Activated CD4-positive, alpha-beta T cell treated with anti-CD3 and anti-CD28 coated beads for 24 hours (primary cell): ENCODE results near the gene INAVA.

ENCODE experiments used
- DNase-seq, 2 donors: peaks; one replicate each; pipeline ENCODE4 v3.0.0-alpha.2; 2020; ENCODE audit warnings: low read depth in 2 of 2

The INAVA gene

DNA sequence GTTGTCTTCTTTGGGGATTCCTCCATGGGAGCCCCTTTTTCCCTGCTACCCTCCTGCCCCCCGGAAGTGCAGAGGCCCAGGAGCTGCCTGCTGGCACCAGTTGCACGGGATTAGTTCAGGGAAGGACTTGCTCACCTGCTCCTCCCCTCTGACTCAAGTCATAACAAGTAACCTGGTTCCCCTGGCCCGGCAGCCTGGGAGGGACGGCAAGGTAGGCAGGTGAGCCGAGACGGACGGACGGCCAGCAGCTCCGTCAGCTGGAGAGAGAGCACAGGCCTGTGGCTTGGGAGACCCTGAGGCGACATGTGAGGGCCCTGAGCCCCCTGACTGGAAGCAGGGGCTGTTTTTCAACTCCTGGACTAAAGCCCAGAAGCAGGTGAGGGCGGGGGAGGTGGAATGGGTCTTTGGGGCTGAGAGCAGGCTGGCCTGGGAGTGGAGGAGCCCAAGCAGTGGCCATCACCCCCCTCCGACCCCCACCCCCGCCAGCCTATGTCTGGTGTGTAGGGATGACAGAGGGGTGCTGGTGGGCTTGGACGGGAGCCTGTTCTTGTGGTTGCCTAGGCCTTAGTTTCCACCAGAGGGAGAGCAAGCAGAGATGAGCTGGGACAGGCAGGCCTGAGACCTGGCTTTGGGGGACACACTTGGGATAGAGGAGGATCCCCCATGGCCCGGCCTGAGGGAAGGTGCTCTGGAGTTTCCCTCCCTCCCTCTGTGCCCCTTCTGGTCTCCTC lies at the start of gene INAVA:
Gene INAVA (plus strand): TSS at position 189 of the 731 bp plus-strand sequence. CDS start 3,501 bp downstream, outside the sequence.
- no peak for DNase-seq

DNA sequence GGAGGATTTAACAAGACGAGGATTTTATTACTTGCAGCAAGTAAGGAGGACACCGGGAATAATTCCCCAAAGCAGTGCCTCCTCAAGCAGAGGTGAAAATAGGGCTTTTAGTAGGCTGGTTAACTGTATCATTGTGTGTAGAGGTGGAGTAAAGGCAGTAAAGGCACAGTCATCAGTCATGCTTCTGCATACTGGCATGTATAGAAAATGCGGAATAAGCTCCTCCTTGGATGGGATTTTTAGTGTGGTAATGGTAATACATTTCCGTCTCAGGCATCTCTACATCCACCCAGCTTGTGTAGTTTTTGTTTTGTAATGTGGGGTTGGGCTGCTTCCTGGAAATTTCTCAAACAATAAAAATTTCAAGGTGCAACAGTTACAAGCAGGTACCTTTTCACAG lies 49.3 kb upstream of the INAVA start:
- DNase-seq = no peak

DNA sequence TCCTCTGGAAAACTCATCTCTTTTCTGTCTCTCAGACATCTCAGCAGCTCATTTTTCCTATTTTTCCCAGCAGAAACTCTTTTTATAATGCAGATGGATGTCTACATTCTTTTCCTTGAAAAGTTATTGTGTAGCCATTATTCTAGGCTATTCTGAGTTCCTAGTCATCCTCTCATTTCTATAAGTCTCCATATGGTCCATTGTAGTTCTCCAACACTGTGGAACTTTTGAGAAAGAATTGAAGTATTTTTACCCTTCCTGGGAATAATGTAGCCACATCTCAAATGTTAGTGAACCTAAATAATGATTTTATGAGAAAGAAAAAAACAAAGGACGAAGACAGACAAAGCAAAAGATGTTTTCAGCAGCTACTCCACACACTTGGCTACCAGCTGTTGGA lies 48.3 kb upstream of the INAVA start:
- DNase-seq = no peak

DNA sequence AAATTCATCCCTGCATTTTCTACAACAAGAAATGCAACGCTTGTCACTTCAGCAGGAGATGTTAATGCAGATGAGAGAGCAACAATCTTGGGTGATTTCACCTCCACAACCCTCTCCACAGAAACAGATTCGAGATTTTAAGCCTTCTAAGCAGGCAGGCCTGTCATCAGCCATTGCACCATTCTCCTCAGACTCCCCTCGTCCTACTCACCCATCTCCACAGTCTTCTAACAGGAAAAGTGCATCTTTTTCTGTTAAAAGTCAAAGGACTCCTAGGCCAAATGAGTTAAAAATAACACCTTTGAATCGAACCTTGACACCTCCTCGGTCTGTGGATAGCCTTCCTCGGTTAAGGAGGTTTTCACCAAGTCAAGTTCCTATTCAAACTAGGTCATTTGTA lies 45.3 kb upstream of the INAVA start:
- DNase-seq = no peak

DNA sequence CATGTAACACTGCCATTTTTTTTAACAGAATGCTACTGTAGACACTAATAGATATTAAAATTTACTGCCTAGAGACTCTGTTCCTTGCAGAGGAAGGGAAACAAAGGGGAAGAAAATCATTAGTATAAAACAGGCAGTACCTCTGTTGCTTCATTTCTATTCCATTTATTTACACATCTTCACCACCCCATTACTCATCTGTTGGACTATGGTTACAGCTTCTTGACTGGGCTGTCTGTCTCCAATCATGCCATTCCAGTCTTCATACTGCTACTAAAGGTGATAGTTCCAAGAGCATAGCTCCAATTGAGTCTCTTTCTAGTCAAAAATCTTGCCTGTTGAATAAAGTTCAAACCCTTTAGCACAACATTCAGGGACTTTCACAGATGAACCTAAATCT lies 44.1 kb upstream of the INAVA start:
- DNase-seq = no peak

DNA sequence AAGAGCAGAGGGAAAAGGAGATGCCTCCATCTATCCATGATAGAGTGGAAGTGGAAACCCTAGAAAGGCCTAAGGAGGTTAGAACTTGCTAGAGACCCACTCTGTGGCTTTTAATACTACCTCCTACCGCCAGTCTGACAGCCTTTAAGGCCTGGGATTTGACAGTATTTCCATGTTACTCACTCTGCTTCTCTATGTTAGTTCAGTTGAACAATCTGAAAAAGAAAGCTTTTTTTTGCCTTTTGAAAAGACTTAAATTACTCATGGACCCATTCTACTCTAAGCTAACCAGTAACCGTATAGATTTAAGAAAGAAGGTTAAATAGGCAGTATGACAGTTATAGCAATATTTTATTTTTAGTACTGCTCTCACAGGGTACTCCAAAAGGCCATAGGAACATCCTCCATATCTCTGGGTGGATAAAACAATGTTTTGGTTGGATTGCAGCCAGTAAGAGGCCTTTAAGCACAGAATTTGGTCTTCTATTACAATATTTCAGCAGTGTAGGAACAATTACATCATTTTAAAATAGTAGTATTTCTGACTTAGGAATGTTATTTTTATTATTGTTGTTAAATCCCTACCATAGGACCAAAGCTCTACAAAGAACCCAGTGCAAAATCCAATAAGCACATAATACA lies 37.9 kb upstream of the INAVA start:
- DNase-seq = no peak

- DNase-seq = no peak
Observed at GRCh38 chr1:200857804-200858203, 36.9 kb upstream of the INAVA start.

DNA sequence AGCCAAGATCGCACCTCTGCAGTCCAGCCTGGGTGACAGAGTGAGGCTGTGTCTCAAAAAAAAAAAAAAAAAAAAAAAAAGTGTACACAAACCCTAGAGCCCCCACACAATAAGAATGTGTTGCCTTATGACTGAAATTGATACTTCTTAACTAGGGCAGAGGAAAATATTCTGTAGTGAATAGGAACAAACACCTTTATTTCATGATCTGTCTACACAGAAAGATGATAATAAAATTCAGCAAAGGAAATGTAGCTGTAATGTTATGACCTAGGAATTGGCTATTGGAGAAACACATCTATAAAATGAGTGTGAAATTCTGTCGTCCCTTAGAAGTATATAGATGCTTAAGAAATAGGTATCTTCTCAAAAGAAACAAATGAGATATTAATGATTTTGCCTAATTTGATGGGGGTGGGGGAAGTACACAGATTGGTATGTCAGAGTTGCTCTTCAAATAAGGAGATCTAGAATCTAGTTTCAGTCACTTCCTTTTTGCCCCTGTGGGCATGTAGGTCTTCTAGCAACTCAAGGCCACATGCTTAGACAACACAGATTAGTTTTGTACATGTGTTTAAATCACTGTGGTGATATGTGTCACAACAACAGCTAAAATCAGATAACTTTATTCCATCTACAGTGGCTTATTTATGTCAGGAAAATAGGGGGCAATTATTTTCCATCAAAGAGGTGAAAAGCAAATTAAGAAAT lies 32.6 kb upstream of the INAVA start:
- no peak for DNase-seq

DNA sequence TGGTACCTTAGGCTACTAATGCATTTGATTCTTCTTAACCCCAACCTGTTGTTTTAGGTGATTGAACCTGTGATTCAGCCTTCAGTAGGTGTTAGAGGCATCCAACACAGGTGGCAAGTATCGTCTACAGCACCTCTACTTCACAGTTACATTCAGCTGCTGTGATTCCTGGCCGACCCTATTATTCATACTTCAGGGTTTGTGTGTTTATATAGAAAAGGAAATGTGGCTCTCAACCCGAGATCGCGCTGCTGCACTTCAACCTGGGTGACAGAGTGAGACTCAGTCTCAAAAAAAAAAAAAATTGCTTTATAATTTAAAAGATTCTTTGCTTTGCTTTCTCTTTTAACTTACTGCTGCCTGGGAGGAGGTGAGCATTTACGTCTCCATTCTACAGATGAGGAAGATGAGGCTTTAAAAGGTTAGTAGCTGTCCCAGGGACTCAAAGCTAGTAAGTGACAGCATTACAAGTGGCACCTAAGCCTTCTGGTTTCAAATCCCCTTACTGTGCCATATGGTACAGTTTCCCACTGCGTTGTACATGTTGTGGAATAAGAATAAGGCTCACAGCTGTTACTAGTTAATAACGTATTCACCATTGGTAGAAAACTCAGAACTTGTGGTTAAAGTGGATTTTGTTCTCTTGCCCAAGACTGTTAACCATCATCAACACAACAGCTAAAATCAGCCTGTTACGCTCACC lies 31.8 kb upstream of the INAVA start:
- DNase-seq = no peak

DNA sequence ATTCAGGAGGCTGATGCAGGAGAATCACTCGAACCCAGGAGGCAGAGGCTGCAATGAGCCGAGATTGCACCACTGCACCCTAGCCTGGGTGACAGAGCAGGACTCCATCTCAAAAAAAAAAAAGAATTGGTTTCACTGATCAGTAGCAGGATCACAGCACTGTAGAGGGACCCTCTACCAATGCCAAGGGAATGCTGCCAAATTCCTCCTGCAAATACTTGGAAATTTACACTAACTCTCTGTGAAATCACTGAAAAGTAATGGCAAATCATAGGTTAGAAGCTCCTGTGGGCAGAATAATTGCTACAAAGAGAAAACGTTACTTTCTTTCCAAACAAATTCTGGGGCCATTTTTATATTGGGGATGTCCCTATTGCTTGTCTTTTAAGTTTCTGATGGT lies 28.6 kb upstream of the INAVA start:
- DNase-seq = no peak

GRCh38 chr1:200866521-200866920 lies 28.2 kb upstream of the INAVA start:
- DNase-seq = peak in 1 of 2 donors; percentile 47

- DNase-seq = no peak
Observed at GRCh38 chr1:200867018-200867811, 27.5 kb upstream of the INAVA start.

GRCh38 chr1:200869376-200869752 lies 25.3 kb upstream of the INAVA start:
- no peak for DNase-seq

DNA sequence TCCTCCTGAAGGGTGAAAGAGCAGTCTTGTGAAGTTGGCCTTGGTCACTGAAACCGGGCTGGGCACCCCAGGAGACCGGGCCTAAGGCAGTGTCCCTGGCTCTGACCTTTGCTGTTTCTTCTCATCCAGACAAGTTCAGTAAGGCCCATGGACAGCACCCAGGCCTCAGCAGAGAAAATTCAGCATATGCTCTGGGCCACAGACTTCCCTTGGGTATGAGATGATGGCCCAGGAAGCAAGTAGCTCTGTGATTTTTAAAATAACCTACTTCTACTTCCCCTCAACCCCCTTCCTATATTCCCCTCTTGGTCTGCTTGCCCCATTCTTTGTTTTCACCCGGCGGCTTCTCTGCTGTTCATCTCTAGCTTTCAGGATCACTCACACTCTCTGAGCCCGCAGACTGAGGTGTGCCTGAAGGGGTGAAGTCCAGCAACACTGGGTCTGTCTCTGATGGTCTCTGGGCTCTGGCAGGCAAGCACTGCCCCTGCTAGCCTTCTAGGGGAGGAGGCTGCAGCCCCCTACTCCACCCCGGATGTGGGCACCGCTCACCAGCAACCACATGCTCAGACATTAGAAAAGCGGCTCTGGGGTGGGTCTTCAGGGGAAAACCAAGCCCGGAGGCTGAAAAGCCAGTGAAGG lies 24.8 kb upstream of the INAVA start:
- no peak for DNase-seq

DNA sequence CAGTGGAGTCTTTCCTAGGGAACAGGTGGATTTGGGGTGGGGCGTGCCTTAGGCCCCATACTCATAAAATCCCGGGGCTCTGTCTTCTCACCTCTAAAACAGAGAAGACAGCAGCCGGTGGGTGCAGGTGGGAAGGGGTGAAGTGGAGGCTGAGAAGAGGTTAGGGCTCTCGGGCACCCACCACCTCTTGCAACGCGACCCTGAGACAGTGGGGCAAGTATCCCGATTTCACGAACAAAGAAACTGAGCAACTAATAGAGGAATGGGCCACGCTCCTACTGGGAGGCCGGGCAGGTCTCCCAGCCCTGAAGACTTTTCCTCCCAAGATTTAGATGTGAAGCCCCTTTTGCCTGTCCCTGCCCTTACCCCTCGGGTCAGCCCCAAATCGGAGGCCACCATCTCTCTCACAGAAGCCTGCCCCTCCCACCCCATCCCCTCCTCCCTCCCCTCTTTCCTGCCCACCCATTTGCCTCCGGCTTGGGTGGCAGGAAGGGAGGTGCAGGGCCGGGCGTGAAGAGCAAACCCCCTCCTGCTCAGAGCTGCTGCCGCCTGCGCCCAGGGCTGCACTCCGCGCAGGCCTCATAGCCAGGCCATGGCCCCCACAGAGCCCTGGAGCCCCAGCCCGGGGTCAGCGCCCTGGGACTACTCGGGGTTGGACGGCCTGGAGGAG lies 22.1 kb upstream of the INAVA start, which contains the start of gene GPR25:
Gene GPR25 (plus strand): TSS at position 536 of the 670 bp plus-strand sequence. CDS start 57 bp downstream, at position 593.
- DNase-seq = no peak

- DNase-seq = no peak
Observed at GRCh38 chr1:200873116-200873670, 21.5 kb upstream of the INAVA start.

GRCh38 chr1:200873671-200874397 lies 20.9 kb upstream of the INAVA start:
- DNase-seq = no peak

DNA sequence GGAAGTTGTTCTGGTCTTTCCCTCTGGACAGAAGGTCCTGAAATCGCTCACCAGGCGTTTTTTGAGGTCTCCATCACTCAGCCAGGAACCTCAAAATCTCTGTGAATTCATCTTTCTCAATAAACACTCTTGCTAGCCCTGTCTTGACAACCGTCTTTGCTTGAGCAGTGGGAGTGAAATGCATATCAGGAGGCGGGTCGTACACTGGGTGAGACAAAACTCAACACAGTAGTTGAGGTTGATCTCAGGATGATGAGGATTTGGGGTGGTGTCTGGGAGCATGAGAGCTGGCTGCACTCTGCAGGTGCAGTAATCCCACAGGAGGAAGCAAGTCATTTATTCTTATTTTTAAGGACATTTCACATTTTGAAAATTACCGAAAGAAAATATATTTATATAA lies 20.0 kb upstream of the INAVA start:
- DNase-seq = no peak

GRCh38 chr1:200875416-200875815 lies 19.3 kb upstream of the INAVA start:
- DNase-seq = no peak
